Subcutaneous abdominal adipose tissue (tissue), 5 donors: Measurements from ENCODE around the gene SH2D1B.

Experiments used
- H3K27ac ChIP-seq: one replicate; pipeline ENCODE4 v1.7.0; 2013; ENCODE audit warnings: low read depth, mild to moderate bottlenecking, inconsistent platforms, low read length, moderate library complexity
- H3K27me3 ChIP-seq, 5 donors: one replicate each; pipeline ENCODE4 v1.7.0; 2013; ENCODE audit warnings: low read length in 5 of 5, inconsistent platforms in 1 of 5; ENCODE audit not compliant: control insufficient read depth in 5 of 5, insufficient read depth in 4 of 5
- H3K36me3 ChIP-seq, 5 donors: one replicate each; pipeline ENCODE4 v1.7.0; 2013; ENCODE audit warnings: low read length in 5 of 5; ENCODE audit not compliant: control insufficient read depth in 5 of 5, insufficient read depth in 5 of 5
- H3K4me1 ChIP-seq, 5 donors: one replicate each; pipeline ENCODE4 v1.7.0; 2013; ENCODE audit warnings: low read length in 5 of 5, mild to moderate bottlenecking in 3 of 5, moderate library complexity in 1 of 5; ENCODE audit not compliant: control insufficient read depth in 5 of 5, insufficient read depth in 5 of 5
- H3K4me3 ChIP-seq, 5 donors: one replicate each; pipeline ENCODE4 v1.7.0; 2013; ENCODE audit warnings: low read length in 5 of 5, low read depth in 1 of 5
- H3K9ac ChIP-seq, 5 donors: one replicate each; pipeline ENCODE4 v1.7.0; 2013; ENCODE audit warnings: low read length in 5 of 5, mild to moderate bottlenecking in 4 of 5, moderate library complexity in 3 of 5
- H3K9me3 ChIP-seq, 5 donors: one replicate each; pipeline ENCODE4 v1.7.0; 2013; ENCODE audit warnings: low read length in 5 of 5; ENCODE audit not compliant: control insufficient read depth in 5 of 5
- donor health status: healthy.
- donor health status: healthy.
- donor health status: healthy.
- donor health status: healthy.
- donor health status: healthy.

Gene SH2D1B

GRCh38 chr1:162373072-162373427 lies 38.9 kb downstream of the SH2D1B start:
- Histone ChIP-seq H3K9me3 (no peaks in the 10 kb centered on the region), H3K36me3 (no peaks in the 10 kb centered on the region), H3K9ac (no peak overlapping the region), H3K4me3 (no peak overlapping the region), H3K27ac (no peak overlapping the region), H3K4me1 (peaks cover 0 to 9% (median 0%) of the 10 kb centered on the region in 5 donors), H3K27me3 (no peaks in the 10 kb centered on the region)

DNA sequence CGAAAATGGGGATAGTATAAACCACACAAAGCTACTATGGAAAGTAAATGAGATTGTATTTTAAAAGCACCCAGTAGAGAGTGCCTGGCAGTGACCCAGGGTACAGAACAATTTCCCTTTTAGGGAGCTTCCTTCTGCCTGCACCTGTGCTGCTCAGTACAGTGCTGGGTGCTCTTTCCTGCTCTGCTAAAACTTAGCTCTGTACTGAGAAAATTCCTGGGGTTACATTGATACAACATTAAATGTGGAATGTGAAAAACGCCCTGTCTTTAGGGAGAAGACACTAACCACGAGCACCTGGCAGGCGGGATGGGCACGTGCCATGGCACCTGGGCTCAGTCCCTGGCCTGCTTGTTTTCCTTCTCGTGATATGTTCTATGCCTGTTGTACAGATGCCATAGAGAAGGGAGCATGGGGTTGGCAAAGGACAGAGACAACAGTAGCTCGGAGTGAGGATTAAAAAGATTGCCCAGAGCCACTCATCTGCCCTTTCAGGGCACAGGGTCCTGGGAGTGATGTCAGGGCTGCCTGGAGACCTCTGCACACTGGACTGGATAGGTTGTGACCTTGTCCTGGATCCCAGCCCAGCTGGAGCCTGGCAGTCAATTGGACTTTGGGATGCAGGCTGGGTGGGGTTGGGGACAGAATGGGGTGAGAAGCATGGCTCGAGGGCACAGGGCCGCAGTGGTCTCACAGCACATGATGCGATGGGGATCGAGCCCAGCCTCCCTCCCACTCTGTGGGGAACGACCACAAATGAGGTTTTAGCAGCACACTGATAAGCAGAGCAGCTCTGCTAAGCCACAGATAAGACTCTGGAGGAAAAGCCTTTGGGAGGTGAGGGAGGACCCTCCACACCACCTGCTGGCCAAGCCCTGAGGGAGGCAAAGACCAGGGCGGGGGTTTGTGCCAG lies 39.5 kb downstream of the SH2D1B start:
- Histone ChIP-seq H3K9me3 (no peaks in the 10 kb centered on the region), H3K36me3 (peaks cover 0 to 2% (median 0%) of the 10 kb centered on the region in 5 donors), H3K4me3 (no peak overlapping the region), H3K4me1 (peaks cover 0 to 9% (median 0%) of the 10 kb centered on the region in 5 donors), H3K27me3 (no peaks in the 10 kb centered on the region), H3K9ac (no peak overlapping the region), H3K27ac (no peak overlapping the region)

DNA sequence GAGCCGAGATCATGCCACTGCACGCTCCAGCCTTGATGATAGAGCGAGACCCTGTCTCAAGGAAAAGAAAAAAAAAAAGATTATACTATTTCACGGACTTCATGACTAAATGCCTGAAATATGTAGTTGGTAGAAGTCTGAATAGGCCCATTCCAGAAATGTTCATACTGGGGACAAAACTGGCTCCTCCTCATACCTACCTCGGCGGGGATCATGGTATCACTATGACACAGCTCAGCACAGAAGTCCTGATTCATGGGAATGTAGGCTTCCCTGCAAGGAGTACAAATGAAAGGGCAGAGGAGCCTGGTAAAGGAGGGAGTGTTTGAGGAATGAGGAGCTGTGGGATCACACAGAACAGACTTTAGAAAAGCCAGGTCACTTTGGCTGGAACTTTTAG lies 40.3 kb downstream of the SH2D1B start:
- Histone ChIP-seq H3K27ac (no peak overlapping the region), H3K4me3 (no peak overlapping the region), H3K4me1 (peaks cover 0 to 9% (median 0%) of the 10 kb centered on the region in 5 donors), H3K27me3 (no peaks in the 10 kb centered on the region), H3K9ac (no peak overlapping the region), H3K9me3 (no peaks in the 10 kb centered on the region), H3K36me3 (peaks cover 0 to 3% (median 0%) of the 10 kb centered on the region in 5 donors)

DNA sequence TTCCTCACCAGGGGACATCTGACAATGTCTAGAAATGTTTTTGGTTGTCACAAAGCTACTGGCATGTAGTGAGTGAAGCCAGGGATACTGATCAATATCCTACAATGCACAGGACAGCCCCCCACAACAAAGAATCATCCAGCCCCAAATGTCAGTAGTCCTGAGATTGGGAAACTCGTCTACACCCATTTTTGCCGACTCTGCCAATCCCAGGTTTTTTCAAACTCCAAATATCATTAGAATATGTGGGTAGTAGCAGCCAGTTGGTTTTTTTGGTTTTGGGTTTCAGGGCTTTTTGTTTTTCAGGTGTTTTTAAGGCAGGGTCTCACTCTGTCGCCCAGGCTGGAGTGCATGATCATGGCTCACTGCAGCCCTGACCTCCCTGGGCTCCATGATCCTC lies 41.2 kb downstream of the SH2D1B start:
- Histone ChIP-seq H3K4me1 (peaks cover 0 to 9% (median 0%) of the 10 kb centered on the region in 5 donors), H3K36me3 (peaks cover 0 to 3% (median 0%) of the 10 kb centered on the region in 5 donors), H3K27me3 (no peaks in the 10 kb centered on the region), H3K9ac (no peak overlapping the region), H3K9me3 (no peaks in the 10 kb centered on the region), H3K27ac (no peak overlapping the region), H3K4me3 (no peak overlapping the region)

DNA sequence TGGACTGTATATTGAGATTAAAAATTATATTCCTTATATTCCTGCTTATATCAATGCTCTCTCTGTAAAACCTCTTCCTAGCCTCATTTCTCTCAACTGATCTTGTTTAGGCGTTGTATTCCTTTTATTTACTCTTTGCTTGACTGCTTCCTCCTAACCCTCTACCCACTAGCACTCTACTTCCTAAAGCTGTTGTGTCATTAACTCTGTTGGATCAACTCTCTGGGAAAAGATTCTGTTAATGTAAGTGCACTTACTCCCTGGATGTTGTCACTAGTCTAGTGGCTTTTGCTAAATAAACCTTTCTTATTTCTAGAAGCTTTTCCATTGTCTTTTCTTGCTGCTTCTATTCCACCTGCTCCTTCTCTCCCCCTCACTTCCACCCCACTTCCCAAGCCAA lies 41.8 kb downstream of the SH2D1B start:
- H3K9me3 ChIP-seq: no peaks in the 10 kb centered on the region
- peaks cover 0 to 9% (median 0%) of the 10 kb centered on the region in 5 donors for H3K4me1 ChIP-seq
- H3K27ac ChIP-seq: no peak overlapping the region
- H3K27me3 ChIP-seq: no peaks in the 10 kb centered on the region
- H3K36me3 ChIP-seq: peaks cover 0 to 3% (median 0%) of the 10 kb centered on the region in 5 donors
- no peak overlapping the region for H3K9ac ChIP-seq
- H3K4me3 ChIP-seq: no peak overlapping the region

GRCh38 chr1:162369571-162369970 lies 42.4 kb downstream of the SH2D1B start:
- peaks cover 0 to 3% (median 0%) of the 10 kb centered on the region in 5 donors for H3K36me3 ChIP-seq
- H3K9me3 ChIP-seq: no peaks in the 10 kb centered on the region
- no peak overlapping the region for H3K9ac ChIP-seq
- no peaks in the 10 kb centered on the region for H3K27me3 ChIP-seq
- no peak overlapping the region for H3K27ac ChIP-seq
- H3K4me3 ChIP-seq: no peak overlapping the region
- H3K4me1 ChIP-seq: peaks cover 0 to 9% (median 0%) of the 10 kb centered on the region in 5 donors

- Histone ChIP-seq H3K27me3 (no peaks in the 10 kb centered on the region), H3K27ac (no peak overlapping the region), H3K4me3 (no peak overlapping the region), H3K9ac (no peak overlapping the region), H3K4me1 (peaks cover 0 to 9% (median 0%) of the 10 kb centered on the region in 5 donors), H3K36me3 (peaks cover 0 to 3% (median 0%) of the 10 kb centered on the region in 5 donors), H3K9me3 (no peaks in the 10 kb centered on the region)
Observed at GRCh38 chr1:162368451-162368850, 43.5 kb downstream of the SH2D1B start.

- H3K4me1 ChIP-seq: peaks cover 0 to 9% (median 0%) of the 10 kb centered on the region in 5 donors
- peaks cover 0 to 3% (median 0%) of the 10 kb centered on the region in 5 donors for H3K36me3 ChIP-seq
- H3K27me3 ChIP-seq: no peaks in the 10 kb centered on the region
- peak overlapping the region; percentile 26 for H3K27ac ChIP-seq
- no peaks in the 10 kb centered on the region for H3K9me3 ChIP-seq
- H3K4me3 ChIP-seq: no peak overlapping the region
- no peak overlapping the region for H3K9ac ChIP-seq
Observed at GRCh38 chr1:162367772-162368171, 44.2 kb downstream of the SH2D1B start.

- Histone ChIP-seq H3K9ac (no peak overlapping the region), H3K27me3 (no peaks in the 10 kb centered on the region), H3K9me3 (no peaks in the 10 kb centered on the region), H3K4me1 (peaks cover 0 to 9% (median 0%) of the 10 kb centered on the region in 5 donors), H3K27ac (no peak overlapping the region), H3K4me3 (peak overlapping the region in 4 of 5 donors; percentile 42 to 63 (median 54)), H3K36me3 (peaks cover 0 to 3% (median 0%) of the 10 kb centered on the region in 5 donors)
Observed at GRCh38 chr1:162367073-162367472, 44.9 kb downstream of the SH2D1B start.

DNA sequence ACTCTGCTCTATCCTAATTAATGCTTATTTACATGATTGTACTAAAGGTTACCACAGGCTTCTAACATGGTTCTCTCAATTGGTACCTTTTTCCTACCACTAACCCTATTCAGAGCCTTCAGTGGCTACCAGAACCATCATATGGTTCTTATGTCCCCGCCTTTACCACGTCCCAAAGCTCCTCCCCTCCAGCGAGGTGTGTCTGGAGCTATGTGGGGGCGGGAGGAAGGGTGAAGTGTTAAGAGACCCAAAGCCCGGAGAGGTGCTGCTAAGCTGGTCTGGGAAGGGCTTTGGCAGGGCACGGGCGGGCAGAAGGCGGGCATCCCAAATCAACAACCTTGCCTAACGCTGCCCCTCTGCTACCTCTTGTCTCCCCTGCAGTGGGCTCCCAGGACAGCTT lies 45.3 kb downstream of the SH2D1B start:
- Histone ChIP-seq H3K27me3 (no peaks in the 10 kb centered on the region), H3K9me3 (no peaks in the 10 kb centered on the region), H3K27ac (no peak overlapping the region), H3K4me3 (peak overlapping the region; percentile 29 to 63 (median 48)), H3K4me1 (peaks cover 0 to 9% (median 0%) of the 10 kb centered on the region in 5 donors), H3K36me3 (peaks cover 0 to 3% (median 0%) of the 10 kb centered on the region in 5 donors), H3K9ac (no peak overlapping the region)
